Stimulated activated CD8-positive, alpha-beta memory T cell treated with anti-CD3 and anti-CD28 coated beads, Interleukin-2, amount 100 ng/mL, for 1 hour (primary cell): ENCODE results near the gene CHDH.

Experiments
- DNase-seq, 2 donors: peaks; one replicate each; pipeline ENCODE4 v3.0.0-alpha.2; 2020; ENCODE audit warnings: low read depth in 2 of 2

Gene CHDH, protein sequence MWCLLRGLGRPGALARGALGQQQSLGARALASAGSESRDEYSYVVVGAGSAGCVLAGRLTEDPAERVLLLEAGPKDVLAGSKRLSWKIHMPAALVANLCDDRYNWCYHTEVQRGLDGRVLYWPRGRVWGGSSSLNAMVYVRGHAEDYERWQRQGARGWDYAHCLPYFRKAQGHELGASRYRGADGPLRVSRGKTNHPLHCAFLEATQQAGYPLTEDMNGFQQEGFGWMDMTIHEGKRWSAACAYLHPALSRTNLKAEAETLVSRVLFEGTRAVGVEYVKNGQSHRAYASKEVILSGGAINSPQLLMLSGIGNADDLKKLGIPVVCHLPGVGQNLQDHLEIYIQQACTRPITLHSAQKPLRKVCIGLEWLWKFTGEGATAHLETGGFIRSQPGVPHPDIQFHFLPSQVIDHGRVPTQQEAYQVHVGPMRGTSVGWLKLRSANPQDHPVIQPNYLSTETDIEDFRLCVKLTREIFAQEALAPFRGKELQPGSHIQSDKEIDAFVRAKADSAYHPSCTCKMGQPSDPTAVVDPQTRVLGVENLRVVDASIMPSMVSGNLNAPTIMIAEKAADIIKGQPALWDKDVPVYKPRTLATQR

GRCh38 chr3:53846134-53846850, at the start of gene CHDH, which contains the start of gene IL17RB:
Gene CHDH, minus strand, starts transcription at chr3:53846419. Its CDS starts 22,411 bp downstream, at chr3:53824008.
Gene IL17RB, plus strand, starts transcription at chr3:53846568. Its CDS starts 21 bp downstream, at chr3:53846589.
- DNase-seq, result no peak

GRCh38 chr3:53892286-53892637, 46.0 kb upstream of the CHDH start:
- no peak for DNase-seq

GRCh38 chr3:53891497-53892285, 45.5 kb upstream of the CHDH start, which contains the start of gene SELENOK:
Gene SELENOK, minus strand, starts transcription at chr3:53891859.
- DNase-seq, result peak; percentile 92 to 95

DNA sequence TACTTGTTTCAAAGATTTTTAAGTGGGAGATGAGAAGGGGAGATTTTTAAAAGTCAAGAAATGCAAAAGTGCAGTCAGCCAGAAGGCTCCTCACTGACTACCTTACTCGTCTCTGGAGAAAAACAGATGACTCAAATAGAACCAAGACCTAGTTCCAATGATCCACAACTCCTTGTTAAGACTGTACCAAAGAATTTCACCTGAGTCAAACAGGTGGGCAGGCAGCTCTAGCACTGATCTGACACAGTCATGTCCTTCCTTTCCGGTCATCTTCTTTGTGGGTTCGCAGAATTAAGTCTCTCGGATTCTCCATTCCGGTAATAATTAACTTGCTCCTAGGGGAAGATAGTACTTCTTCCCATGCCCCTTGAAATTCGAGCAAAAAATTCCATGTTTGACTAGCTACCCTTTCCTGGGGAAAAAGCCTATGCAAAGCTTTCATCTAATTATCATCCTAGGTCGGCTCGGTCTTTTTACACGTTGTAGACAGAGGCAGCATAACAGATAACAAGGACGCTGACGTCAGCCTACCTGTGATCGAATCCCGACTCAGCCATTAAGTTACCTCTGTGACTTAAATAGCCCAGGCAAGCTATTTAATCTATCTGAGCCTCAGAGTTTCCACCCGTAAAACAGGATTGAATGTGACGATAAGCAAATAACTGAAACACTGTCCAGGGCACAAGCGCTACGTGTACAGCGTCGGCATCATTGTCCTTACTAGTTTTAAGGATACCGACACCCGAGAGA, 44.7 kb upstream of the CHDH start:
- DNase-seq, result peak in 1 of 2 donors; percentile 29

DNA sequence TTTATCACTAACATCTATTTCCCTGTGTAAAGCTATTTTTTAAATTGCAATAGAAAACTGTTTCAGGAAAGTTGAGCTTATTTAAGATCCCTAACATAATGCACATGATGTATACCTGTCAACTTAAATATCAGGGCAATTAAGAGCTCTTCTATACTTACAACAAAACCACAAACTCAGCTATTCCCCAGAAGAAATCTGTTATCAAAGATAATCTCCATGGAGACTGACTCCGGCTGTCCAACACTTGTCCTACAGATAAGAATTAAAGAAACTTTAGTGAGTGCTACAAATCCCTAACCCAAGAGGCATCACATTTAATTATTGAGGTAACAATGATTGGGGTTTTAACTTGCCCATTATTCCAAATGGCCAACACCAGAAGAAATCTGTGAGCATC, 42.0 kb upstream of the CHDH start:
- no peak for DNase-seq

GRCh38 chr3:53887446-53887845, 41.2 kb upstream of the CHDH start:
- no peak for DNase-seq

DNA sequence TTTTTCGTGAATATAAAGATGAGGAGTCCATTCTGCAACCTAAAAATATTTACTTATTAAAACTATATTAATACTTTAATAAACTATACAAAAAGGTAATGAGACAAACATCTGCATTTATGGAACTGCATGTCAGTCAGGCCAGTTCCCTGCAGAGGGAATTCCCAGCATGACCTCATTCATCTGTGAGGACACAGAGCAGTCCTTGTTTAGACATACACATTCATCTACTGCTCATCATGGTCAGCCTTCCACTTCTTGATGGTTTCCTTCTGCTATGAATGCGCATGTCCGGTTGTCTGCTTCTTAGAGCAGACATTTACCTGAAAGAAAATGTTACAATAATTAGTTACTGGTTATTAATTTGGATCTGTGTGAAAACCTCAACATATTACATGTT, 39.0 kb upstream of the CHDH start:
- DNase-seq, result no peak

DNA sequence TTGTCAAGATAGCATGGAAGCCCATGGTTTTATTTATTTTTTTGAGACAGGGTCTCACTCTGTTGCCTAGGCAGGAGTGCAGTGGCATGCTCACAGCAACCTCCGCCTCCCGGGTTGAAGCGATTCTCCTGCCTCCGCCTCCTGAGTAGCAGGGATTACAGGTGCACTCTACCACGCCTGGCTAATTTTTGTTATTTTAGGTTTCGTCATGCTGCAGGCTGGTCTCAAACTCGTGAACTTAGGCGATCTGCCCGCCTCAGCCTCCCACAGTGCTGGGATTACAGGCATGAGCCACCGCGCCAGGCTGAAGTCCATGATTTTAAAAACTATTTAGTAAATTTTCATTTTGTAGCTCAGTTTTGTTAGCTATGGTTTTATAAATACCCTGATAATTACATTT, 38.4 kb upstream of the CHDH start:
- DNase-seq, result no peak

- DNase-seq, result no peak
Observed at GRCh38 chr3:53883008-53883407, 36.8 kb upstream of the CHDH start.

DNA sequence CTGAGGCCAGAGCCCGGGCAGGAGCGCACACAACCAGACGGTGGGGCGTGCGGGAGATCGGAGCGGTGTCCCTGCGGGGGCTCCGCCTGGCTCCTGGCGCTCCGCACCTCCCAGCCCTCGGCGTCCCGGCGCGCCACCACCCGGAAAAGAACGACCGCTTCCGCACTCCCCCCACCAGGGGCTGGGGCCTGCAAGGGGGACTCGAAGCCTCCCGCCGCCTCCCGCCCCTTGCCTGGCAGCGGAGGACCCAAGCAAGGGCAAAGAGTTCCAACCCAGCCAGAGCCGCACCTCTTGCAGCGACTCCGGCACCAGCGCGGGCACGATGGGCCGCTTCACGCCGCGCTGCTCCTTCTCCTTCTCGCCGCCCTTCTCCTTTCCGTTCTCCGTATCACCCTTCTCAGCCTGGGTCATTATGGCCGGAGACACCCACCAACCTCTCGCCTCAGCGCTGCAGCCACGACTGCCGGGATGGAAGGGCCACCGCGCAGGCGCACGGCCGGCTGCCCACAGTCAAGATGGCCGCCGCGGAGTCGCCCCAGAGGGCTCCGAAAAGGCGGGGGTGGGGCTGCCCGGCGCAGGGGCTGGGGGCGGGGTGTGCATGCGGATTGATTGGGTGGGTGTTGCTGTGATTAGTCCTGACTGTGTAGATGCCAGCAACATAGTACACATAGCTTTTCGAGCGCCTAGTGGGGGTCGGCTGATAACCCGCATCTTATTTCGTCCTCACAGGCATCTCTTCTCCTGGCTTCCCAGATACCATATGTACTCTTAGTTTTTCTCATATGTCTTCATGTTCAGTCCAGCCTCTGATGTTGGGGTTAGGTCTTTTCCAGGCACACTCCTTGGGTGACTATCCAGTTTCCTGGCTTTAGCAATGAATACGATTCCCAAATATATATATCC, 35.7 kb upstream of the CHDH start, which contains the start of gene ACTR8:
TSS of gene ACTR8 (minus strand) at position 462 of the 903 bp plus-strand sequence. CDS start at position 411, 51 bp downstream.
- peak; percentile 66 to 74 for DNase-seq

- no peak for DNase-seq
Observed at GRCh38 chr3:53880396-53881345, 34.5 kb upstream of the CHDH start.

GRCh38 chr3:53865732-53866499, 19.7 kb upstream of the CHDH start:
- no peak for DNase-seq

DNA sequence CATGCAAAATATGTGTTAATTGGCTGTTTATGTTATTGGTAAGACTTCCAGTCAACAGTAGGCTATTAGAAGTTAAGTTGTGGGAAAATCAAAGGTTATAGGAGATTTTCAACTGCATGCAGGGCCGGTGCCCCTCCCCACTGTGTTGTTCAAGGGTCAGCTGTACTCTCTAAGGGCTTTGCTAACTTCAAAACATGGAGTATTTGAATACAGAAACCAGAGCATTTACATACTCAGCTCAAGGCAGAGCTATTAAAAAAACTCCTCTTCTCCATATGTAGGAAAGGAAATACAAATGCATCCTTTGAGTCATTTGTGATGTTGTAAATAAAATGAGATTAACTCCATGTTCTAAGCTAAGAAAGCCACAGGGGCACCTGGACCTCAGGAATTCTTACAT, 16.9 kb upstream of the CHDH start:
- DNase-seq, result no peak

DNA sequence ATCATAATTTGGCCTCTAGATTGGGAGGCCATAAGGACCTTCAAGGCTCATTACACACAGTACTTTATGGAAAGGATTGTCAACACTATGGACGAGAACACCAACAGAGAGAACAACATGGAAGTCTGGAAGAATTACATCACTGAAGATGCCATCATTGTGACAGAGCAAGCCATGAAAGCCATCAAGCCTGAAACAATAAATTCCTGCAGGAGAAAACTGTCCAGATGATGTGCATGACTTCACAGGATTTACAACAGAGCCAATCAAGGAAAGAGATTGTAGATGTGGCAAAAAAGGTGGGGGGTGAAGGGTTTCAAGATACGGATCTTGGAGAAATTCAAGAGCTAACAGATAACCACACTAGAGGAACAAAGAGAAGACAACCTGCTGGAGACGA, 16.0 kb upstream of the CHDH start:
- no peak for DNase-seq

- no peak for DNase-seq
Observed at GRCh38 chr3:53860196-53860595, 14.0 kb upstream of the CHDH start.

DNA sequence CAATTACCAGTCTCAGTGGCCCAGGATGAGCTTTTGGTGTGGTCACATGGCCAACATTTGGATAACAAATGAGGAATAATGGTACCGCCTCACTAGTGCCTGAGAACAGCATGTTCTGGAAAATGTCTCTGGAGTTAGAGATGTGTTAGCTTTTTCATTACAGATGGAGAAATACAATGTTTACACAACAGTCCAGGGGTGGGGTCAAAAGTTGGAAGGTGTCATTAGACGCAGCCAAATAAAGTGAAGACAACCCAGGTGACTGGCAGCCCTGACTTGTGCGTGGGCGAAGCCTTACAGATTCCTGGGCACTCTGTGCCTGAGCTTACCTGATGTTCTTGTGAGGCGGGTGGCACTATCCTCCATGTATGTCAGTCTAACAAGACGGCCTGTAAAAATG, 13.0 kb upstream of the CHDH start:
- no peak for DNase-seq

GRCh38 chr3:53858096-53858741, 12.0 kb upstream of the CHDH start:
- DNase-seq, result no peak
